H1 (cell line): ENCODE data around the gene MORN4.

ENCODE experiments used
- CHD1 ChIP-seq: IDR thresholded peaks from 2 replicates; pipeline ENCODE4 v1.6.1; 2012; ENCODE audit warnings: low read depth, low read length, improper control_type of control experiment
- CTCF ChIP-seq, 3 experiments: IDR thresholded peaks; 1 replicate in 2 of 3; 2 replicates in 1 of 3; pipeline versions ENCODE4 v1.5.1 to v1.6.1; 2011; ENCODE audit warnings: low read length in 3 of 3, mild to moderate bottlenecking in 3 of 3, inconsistent platforms in 2 of 3, low read depth in 1 of 3, moderate library complexity in 1 of 3; ENCODE audit not compliant: insufficient read depth in 1 of 3; ENCODE audit errors: control extremely low read depth in 1 of 3
- POLR2A ChIP-seq, 2 experiments: IDR thresholded peaks; 1 replicate in 1 of 2; 2 replicates in 1 of 2; pipeline ENCODE4 v1.6.1; 2011; ENCODE audit warnings: low read depth in 2 of 2, low read length in 2 of 2, mild to moderate bottlenecking in 2 of 2; ENCODE audit errors: control extremely low read depth in 1 of 2
- RNF2 ChIP-seq: fragments of 200-900, 300-1000 bp; sonication (generic); IDR thresholded peaks from 2 replicates; pipeline ENCODE4 v1.7.1; 2016; ENCODE audit warnings: borderline replicate concordance, low read depth, mild to moderate bottlenecking, antibody characterized with exemption, low read length; ENCODE audit not compliant: poor library complexity, severe bottlenecking; ENCODE audit errors: missing control alignments

DNA sequence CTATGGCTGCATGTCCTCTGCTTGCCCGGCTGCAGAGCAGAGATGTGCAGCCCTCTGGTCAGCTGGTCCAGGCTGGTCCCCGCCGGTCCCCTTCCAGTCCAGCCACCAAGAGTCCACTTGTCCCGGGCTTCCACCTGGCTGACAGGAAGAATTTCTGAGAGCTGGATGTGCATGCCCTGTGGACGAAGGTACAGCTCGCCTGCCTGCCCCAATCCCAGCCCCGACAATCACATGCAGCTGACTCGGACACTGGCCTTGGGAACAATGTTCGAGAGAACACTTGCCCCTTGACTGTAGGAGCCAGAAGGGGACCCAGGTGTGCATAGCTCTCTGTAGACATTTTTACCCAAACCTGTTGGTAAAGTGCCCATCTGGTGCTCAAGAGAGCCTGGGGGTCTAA, 41.9 kb upstream of the MORN4 start:
- TF ChIP-seq RNF2 (no peak), CTCF (IDR thresholded peaks at IDR 0.05; ENCODE audit: control extremely low read depth in 1 of 3, insufficient read depth in 1 of 3, low read depth in 1 of 3, low read length in 3 of 3) (no peak), CHD1 (no peak), POLR2A (IDR thresholded peaks at IDR 0.05; ENCODE audit: control extremely low read depth in 1 of 2, low read depth in 2 of 2, low read length in 2 of 2) (no peak)
